Neural crest cell (in vitro differentiated cells): Measurements from ENCODE around the gene TBX4. TPM values are rescaled to one million over a fixed set of nuclear protein-coding genes. Genes with fewer than 3 reads are reported as not detected.
"Not testable (repeated sequence)": the region's sequence is repeated elsewhere in the genome, so short reads cannot be mapped to it uniquely, and the experiment has no call there.

Source experiments
- DNase-seq: peaks from one replicate; pipeline ENCODE4 v3.0.0; 2021; ENCODE audit warnings: low read depth, mixed read lengths, low spot score
- H3K27ac Mint-ChIP-seq: one replicate; pipeline ENCODE4 v1.8.0; 2021; ENCODE audit warnings: mild to moderate bottlenecking, mixed read lengths; ENCODE audit not compliant: unreplicated experiment
- H3K27me3 Mint-ChIP-seq: 2 replicates; pipeline ENCODE4 v1.8.0; 2021; ENCODE audit warnings: low read depth, mild to moderate bottlenecking, mixed read lengths
- H3K36me3 Mint-ChIP-seq: 2 replicates; pipeline ENCODE4 v1.8.0; 2021; ENCODE audit warnings: low read depth, mild to moderate bottlenecking, mixed read lengths
- H3K4me1 Mint-ChIP-seq: 2 replicates; pipeline ENCODE4 v1.8.0; 2021; ENCODE audit warnings: mixed read lengths
- H3K4me3 Mint-ChIP-seq: one replicate; pipeline ENCODE4 v1.8.0; 2021; ENCODE audit warnings: mild to moderate bottlenecking, mixed read lengths
- H3K9me3 Mint-ChIP-seq: 2 replicates; pipeline ENCODE4 v1.8.0; 2021; ENCODE audit warnings: mixed read lengths
- CTCF ChIP-seq: fragments of 200-600 bp; sonication (generic); conservative IDR thresholded peaks from 2 replicates; pipeline ENCODE4 v1.5.0; 2021; ENCODE audit warnings: antibody characterized with exemption, mild to moderate bottlenecking
- total RNA-seq: library from RNA; stranded (reverse); gene quantifications from 2 replicates; pipeline ENCODE4 v1.2.1, GENCODE V29; 2021

TBX4 gene
- total RNA-seq, 1 donor from 2014 or later = not detected

DNA sequence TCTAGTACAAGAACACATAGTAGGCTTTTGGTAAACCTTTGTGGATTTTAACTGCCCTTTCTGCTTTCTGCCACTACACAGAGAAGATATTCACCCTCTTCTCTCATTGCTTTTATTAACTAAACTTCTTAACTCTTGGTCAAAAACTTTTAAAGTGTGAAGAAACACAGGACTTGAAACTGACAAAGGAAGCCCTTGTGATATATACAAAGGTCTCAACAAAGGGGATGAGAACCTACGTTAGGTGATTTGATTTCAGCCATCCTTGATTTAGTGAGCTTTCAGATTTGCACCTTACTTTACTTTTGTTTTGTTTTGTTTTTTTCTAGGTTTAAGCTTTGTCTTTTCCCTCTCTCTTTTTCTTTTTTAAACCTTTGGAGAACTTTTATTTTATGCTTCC lies 66.9 kb downstream of the TBX4 start:
- Mint-ChIP-seq H3K27me3 (peaks cover 6% of the 10 kb centered on the region), H3K4me3 (no peak overlapping the region), H3K9me3 (no peaks in the 10 kb centered on the region), H3K36me3 (no peaks in the 10 kb centered on the region), H3K27ac (no peak overlapping the region), H3K4me1 (peaks cover 5% of the 10 kb centered on the region)
- no peak for DNase-seq
- no peak for TF ChIP-seq CTCF

DNA sequence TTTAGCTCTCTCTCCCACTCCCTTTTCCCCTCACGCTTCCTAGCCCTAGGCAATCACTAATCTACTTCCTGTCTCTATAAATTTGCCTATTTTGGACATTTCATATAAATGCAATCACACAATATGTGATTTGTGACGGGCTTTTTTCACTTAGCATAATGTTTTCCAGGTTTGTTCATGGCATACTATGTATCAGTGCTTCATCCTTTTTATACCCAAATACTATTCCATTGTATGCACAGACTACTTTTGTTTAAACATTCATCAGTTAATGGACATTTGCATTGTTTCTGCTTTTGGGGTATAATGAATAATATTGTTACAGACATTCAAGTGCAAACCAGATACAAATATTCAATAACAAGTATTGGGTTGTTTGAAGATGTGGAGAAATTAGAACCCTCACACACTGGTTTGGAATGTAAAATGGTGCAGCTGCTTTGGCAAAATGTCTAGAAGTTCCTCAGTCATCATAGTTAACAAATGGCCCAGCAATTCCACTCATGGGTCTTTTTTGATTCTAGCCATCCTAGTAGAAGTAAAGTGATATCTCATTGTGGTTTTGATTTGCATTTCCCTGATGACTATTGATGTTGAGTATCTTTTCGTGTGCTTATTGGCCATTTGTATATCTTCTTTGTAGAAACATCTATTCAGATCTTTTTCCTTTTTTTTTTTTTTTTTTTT lies 67.7 kb downstream of the TBX4 start:
- H3K36me3 Mint-ChIP-seq = no peaks in the 10 kb centered on the region
- H3K4me1 Mint-ChIP-seq = peaks cover 5% of the 10 kb centered on the region
- no peaks in the 10 kb centered on the region for H3K9me3 Mint-ChIP-seq
- no peak overlapping the region for H3K27ac Mint-ChIP-seq
- peaks cover 7% of the 10 kb centered on the region for H3K27me3 Mint-ChIP-seq
- DNase-seq = no peak
- TF ChIP-seq CTCF = no peak
- no peak overlapping the region for H3K4me3 Mint-ChIP-seq

- Mint-ChIP-seq H3K9me3 (no peaks in the 10 kb centered on the region), H3K27ac (no peak overlapping the region), H3K4me3 (no peak overlapping the region), H3K27me3 (peaks cover 11% of the 10 kb centered on the region), H3K36me3 (no peaks in the 10 kb centered on the region), H3K4me1 (peaks cover 5% of the 10 kb centered on the region)
- TF ChIP-seq CTCF = no peak
- no peak for DNase-seq
Measured at GRCh38 chr17:61520897-61521296, 68.7 kb downstream of the TBX4 start.

DNA sequence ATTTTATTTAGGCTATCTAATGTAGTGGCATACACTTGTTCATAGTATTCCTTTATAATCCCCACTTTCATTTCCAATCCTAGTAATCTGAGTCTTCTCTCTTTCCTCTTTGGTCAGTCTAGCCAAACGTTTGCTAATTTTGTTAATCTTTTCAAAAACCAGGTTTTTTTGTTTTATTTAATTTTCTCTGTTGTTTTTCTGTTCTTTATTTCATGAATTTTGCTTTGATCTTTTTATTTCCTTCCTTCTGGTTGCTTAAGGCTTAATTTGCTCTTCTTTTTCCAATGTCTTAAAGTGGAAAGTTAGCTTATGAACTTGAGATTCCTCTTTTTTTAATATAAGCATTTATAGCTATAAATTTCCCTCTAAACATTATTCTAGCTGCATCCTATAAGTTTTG lies 69.9 kb downstream of the TBX4 start:
- H3K9me3 Mint-ChIP-seq = no peaks in the 10 kb centered on the region
- H3K4me3 Mint-ChIP-seq = no peak overlapping the region
- no peak overlapping the region for H3K27ac Mint-ChIP-seq
- no peak for DNase-seq
- TF ChIP-seq CTCF = no peak
- peaks cover 5% of the 10 kb centered on the region for H3K4me1 Mint-ChIP-seq
- H3K36me3 Mint-ChIP-seq = no peaks in the 10 kb centered on the region
- peaks cover 11% of the 10 kb centered on the region for H3K27me3 Mint-ChIP-seq

GRCh38 chr17:61524319-61524718 lies 72.1 kb downstream of the TBX4 start:
- Mint-ChIP-seq H3K4me1 (peaks cover 5% of the 10 kb centered on the region), H3K9me3 (no peaks in the 10 kb centered on the region), H3K4me3 (no peak overlapping the region), H3K36me3 (no peaks in the 10 kb centered on the region), H3K27ac (no peak overlapping the region), H3K27me3 (peaks cover 11% of the 10 kb centered on the region)
- TF ChIP-seq CTCF = no peak
- DNase-seq = no peak

GRCh38 chr17:61527441-61527840 lies 75.2 kb downstream of the TBX4 start:
- not testable (repeated sequence) for H3K4me3 Mint-ChIP-seq, H3K27ac Mint-ChIP-seq, DNase-seq, H3K4me1 Mint-ChIP-seq, H3K36me3 Mint-ChIP-seq, H3K9me3 Mint-ChIP-seq
- H3K27me3 Mint-ChIP-seq = peaks cover 11% of the 10 kb centered on the region
